ENCODE data around the gene ANAPC10. TPM values are rescaled to one million over a fixed set of nuclear protein-coding genes. Genes with fewer than 3 reads are reported as not detected.

Gene ANAPC10
- total and polyA plus RNA-seq, 5 donors, result 14.7 to 21.0 (median 17.5) TPM

DNA sequence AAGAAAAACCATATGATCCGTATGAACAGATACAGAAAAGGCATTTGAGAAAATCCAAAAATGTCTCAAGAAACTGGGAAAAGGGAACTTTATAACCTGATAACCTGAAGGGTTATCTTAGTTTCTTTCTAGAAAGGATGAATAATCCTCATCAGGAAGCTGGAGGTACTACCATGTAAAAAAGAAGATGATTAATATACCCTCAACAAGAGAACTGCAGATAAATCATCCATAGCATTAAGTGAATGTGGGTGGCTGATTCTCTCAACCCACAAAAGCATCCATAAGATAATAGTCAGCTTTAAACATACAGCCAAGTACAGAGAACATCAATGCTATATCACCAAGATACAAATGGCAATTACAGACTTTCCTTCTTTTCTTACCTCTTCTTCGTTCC, 26.4 kb downstream of the ANAPC10 start:
- 94% methylated on average over 2 of the region's 2 CpGs for WGBS
- Histone ChIP-seq H3K4me3 (ENCODE audit: low read length) (no peak overlapping the region), H3K27ac (ENCODE audit: low read length) (no peak overlapping the region), H3K4me1 (ENCODE audit: control insufficient read depth, insufficient read depth, low read length) (no peaks in the 10 kb centered on the region), H3K9me3 (ENCODE audit: control insufficient read depth, low read length) (no peaks in the 10 kb centered on the region), H3K27me3 (ENCODE audit: control insufficient read depth, insufficient read depth) (no peaks in the 10 kb centered on the region)
- no peak for DNase-seq
- intact Hi-C loops (cut with DNase I), result no loop called here
- ATAC-seq, result no peak

DNA sequence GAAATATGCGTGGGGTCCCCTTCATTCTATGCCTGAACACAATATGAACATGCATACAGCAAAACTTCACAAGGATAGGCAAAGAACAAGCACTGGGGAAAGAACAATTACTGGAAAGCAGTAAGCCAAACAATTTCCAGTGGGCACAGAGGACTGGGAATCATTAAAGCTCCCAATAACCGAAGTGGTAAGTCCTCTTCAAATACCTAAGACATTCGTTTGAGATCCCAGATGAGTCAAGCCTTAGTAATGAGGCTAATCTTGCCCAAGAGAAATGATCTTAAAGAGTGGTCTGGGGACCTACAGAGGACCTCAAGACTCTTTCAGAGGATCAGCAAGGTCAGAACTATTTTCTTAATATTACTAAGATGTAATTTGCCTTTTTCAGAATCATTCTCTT, 28.6 kb downstream of the ANAPC10 start:
- H3K27me3 ChIP-seq (ENCODE audit: control insufficient read depth, insufficient read depth), result no peaks in the 10 kb centered on the region
- 87% methylated on average over 3 of the region's 3 CpGs for WGBS
- no peak overlapping the region for H3K27ac ChIP-seq (ENCODE audit: low read length)
- DNase-seq (no peak), ATAC-seq (no peak)
- no peak overlapping the region for H3K4me3 ChIP-seq (ENCODE audit: low read length)
- no peaks in the 10 kb centered on the region for H3K9me3 ChIP-seq (ENCODE audit: control insufficient read depth, low read length)
- no peaks in the 10 kb centered on the region for H3K4me1 ChIP-seq (ENCODE audit: control insufficient read depth, insufficient read depth, low read length)
- intact Hi-C loops (cut with DNase I), result loop anchor here in 2 of 4 donors (10.0 kb wide), 1 partner anchor 895 kb away; no protein-coding TSS in a partner anchor

DNA sequence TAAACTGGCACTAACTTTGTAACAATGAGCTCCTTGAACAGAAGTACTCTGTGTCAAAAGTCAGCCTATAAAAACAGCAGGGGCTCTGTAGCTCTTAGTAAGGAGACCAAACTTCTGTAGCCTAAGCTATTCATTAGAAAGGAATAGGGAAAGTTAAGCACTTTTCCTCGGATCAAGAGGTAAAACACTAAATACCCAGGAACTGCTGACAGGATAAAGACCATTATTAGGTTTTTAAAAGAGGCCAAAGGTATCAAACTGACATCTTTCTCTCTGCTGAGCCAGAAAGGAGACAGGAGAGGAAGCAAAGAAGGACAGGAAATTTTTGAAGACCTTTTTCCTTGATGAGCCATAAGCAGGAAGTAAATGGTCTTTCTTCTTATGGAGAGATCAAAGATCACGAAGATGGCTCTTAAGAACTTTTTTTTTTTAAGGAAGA, 31.9 kb downstream of the ANAPC10 start:
- H3K4me3 ChIP-seq (ENCODE audit: low read length), result no peak overlapping the region
- no peak overlapping the region for H3K27ac ChIP-seq (ENCODE audit: low read length)
- 51% methylated on average over 2 of the region's 2 CpGs for WGBS
- intact Hi-C loops (cut with DNase I), result loop anchor here in 2 of 4 donors (10.0 kb wide), 1 partner anchor 891 kb away; no protein-coding TSS in a partner anchor
- H3K4me1 ChIP-seq (ENCODE audit: control insufficient read depth, insufficient read depth, low read length), result no peaks in the 10 kb centered on the region
- no peaks in the 10 kb centered on the region for H3K27me3 ChIP-seq (ENCODE audit: control insufficient read depth, insufficient read depth)
- DNase-seq (no peak), ATAC-seq (no peak)
- no peaks in the 10 kb centered on the region for H3K9me3 ChIP-seq (ENCODE audit: control insufficient read depth, low read length)

DNA sequence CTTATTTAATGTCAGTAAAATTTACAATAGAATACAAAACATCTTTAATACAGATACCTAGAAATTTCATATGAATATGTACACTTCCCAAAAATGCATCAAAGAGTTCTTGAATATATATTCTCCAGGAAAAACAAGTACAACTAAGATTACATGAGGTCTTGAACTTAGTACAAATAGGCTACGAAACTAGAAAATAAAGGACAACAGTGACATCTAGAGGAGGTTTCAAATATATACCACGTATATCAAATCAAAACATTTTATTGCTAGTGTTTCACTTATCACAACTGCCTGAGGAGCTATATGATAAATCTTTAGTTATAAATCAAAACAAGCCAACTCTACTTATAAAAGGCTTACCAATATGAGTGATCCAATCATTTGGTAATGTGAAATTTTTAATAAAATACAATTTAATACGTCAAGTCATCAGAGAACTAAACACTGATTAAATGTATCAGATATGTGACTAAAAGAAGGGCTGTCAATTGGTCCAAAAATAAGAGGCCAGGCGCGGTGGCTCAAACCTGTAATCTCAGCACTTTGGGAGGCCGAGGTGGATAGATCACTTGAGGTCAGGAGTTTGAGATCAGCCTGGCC, 36.6 kb downstream of the ANAPC10 start:
- peak in 1 of 2 donors; percentile 41 for ATAC-seq
- 50% methylated on average over 6 of the region's 6 CpGs for WGBS
- Histone ChIP-seq H3K4me3 (ENCODE audit: low read length) (no peak overlapping the region), H3K27me3 (ENCODE audit: control insufficient read depth, insufficient read depth) (no peaks in the 10 kb centered on the region), H3K27ac (ENCODE audit: low read length) (no peak overlapping the region), H3K4me1 (ENCODE audit: control insufficient read depth, insufficient read depth, low read length) (no peaks in the 10 kb centered on the region), H3K9me3 (ENCODE audit: control insufficient read depth, low read length) (no peaks in the 10 kb centered on the region)
- DNase-seq, result no peak
- intact Hi-C loops (cut with DNase I), result loop anchor here in 2 of 4 donors (10.0 kb wide), 1 partner anchor 887 kb away; no protein-coding TSS in a partner anchor

DNA sequence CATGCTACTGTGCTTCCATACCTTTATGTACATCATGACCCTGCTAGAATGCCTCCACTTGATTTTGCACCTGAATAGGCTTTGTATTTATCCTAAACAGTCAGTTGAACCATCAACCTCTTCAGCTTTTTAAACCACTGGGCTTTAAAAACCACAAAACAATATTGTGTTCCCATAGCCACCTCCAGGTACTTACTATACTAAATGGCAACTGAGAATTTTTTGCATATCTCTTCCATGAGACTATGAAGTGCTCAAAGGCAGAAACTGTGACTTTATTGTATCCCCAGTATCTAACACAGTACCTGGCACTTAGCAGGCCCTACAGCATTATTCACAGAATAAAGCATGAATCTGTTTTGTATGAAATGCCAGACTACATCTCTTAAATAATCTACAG, 39.7 kb downstream of the ANAPC10 start:
- H3K9me3 ChIP-seq (ENCODE audit: control insufficient read depth, low read length), result no peaks in the 10 kb centered on the region
- H3K4me1 ChIP-seq (ENCODE audit: control insufficient read depth, insufficient read depth, low read length), result no peaks in the 10 kb centered on the region
- ATAC-seq (no peak), DNase-seq (no peak)
- H3K27ac ChIP-seq (ENCODE audit: low read length), result no peak overlapping the region
- no peak overlapping the region for H3K4me3 ChIP-seq (ENCODE audit: low read length)
- no peaks in the 10 kb centered on the region for H3K27me3 ChIP-seq (ENCODE audit: control insufficient read depth, insufficient read depth)
- intact Hi-C loops (cut with DNase I), result loop anchor here in 1 of 4 donors (10.0 kb wide), 1 partner anchor 883 kb away; no protein-coding TSS in a partner anchor

DNA sequence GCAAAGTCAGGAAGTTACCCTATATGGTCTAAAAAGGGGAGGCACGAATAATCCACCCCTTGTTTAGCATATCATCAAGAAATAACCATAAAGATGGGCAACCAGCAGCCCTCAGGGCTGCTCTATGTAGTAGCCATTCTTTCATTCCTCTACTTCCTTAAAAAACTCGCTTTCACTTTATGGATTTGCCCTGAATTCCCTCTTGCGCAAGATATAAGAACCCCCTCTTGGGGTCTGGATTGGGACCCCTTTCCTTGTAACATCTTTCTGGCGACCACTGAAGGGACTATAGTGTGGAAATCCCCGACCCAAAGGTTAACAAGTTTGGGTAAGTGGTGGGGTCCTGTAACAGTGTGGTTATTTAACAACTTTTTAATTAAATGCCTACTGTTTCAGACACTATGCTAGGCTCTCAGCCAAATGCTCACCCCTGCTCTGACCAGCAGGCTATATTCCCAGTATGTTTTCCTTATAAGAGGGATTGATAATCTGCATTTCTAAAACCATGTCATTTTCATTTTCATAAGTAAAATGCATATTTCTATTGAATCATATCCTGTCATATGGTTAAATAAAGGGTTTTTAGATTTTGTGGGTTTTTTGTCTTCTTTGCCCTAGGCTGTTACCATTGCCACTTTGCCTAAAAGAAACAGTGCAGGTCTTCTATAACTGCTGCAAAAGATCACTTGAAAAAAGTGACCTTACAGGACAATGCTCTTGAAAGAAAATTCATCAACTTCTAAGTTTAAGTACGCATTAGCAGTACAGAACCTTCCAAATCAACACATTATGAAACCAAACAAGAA, 41.5 kb downstream of the ANAPC10 start:
- intact Hi-C loops (cut with DNase I), result loop anchor here in 1 of 4 donors (10.0 kb wide), 1 partner anchor 882 kb away; no protein-coding TSS in a partner anchor
- 93% methylated on average over 6 of the region's 6 CpGs for WGBS

DNA sequence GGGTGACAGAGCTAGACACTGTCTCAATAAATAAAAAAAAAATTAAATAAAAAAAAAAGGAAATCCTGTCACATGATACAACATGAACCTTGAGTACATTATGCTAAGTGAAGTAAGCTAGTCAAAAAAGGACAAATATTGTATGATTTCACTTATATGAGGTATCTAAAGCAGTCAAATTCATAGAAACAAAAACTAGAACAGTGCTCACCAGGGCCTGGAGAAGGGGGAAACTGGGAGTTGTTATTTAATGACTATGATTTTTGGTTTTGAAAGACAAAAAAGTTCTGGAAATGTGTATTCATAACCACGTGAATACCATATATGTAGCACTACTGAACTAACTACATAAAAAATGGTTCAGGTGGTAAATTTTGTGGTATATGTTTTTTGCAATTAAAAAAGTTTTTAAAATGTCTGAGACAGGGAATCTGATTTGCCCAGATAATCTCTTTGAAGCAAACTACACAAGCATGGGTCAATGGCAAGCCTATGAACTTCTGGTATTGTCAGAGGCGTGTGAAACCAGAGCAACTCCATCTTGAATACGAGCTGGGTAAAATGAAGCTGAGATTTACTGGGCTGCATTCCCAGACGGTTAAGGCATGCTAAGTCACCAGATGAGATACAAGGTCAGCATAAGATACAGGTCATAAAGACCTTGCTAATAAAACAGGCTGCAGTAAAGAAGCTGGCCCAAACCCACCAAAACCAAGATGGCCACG, 42.3 kb downstream of the ANAPC10 start:
- Histone ChIP-seq H3K27ac (ENCODE audit: low read length) (no peak overlapping the region), H3K4me1 (ENCODE audit: control insufficient read depth, insufficient read depth, low read length) (no peaks in the 10 kb centered on the region), H3K27me3 (ENCODE audit: control insufficient read depth, insufficient read depth) (no peaks in the 10 kb centered on the region), H3K9me3 (ENCODE audit: control insufficient read depth, low read length) (no peaks in the 10 kb centered on the region), H3K4me3 (ENCODE audit: low read length) (no peak overlapping the region)
- no peak for ATAC-seq
- intact Hi-C loops (cut with DNase I), result loop anchor here in 1 of 4 donors (10.0 kb wide), 1 partner anchor 881 kb away; no protein-coding TSS in a partner anchor
- WGBS, result 93% methylated on average over 5 of the region's 5 CpGs
- DNase-seq, result no peak

More for the DNA sequence above, 41.5 kb downstream of the ANAPC10 start:
- ATAC-seq (no peak), DNase-seq (no peak)
- H3K4me1 ChIP-seq (ENCODE audit: control insufficient read depth, insufficient read depth, low read length), result no peaks in the 10 kb centered on the region
- no peaks in the 10 kb centered on the region for H3K27me3 ChIP-seq (ENCODE audit: control insufficient read depth, insufficient read depth)
- H3K4me3 ChIP-seq (ENCODE audit: low read length), result no peak overlapping the region
- H3K9me3 ChIP-seq (ENCODE audit: control insufficient read depth, low read length), result no peaks in the 10 kb centered on the region
- no peak overlapping the region for H3K27ac ChIP-seq (ENCODE audit: low read length)

DNA sequence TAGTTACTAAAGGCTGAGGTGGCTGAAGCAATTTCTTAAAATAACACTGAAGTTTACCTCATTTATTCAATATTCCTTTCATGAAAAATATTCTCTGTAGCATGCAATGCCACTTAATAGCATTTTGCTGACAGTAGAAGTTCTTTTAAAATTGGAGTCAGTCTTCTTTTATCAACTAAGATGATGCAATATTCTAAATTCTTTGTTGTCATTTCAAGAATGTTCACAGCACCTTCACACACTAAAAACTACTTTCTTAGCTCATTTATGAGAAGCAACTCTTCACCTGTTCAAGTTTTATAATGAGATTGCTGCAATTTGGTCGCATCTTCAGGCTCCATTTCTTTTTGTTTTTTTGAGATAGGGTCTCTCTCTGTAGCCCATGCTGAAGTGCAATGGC, 48.8 kb downstream of the ANAPC10 start:
- ATAC-seq (no peak), DNase-seq (no peak)
- 89% methylated on average over 1 of the region's 1 CpG for WGBS
- Histone ChIP-seq H3K27me3 (ENCODE audit: control insufficient read depth, insufficient read depth) (no peaks in the 10 kb centered on the region), H3K4me1 (ENCODE audit: control insufficient read depth, insufficient read depth, low read length) (no peaks in the 10 kb centered on the region), H3K27ac (ENCODE audit: low read length) (no peak overlapping the region), H3K9me3 (ENCODE audit: control insufficient read depth, low read length) (no peaks in the 10 kb centered on the region), H3K4me3 (ENCODE audit: low read length) (no peak overlapping the region)
- intact Hi-C loops (cut with DNase I), result no loop called here

DNA sequence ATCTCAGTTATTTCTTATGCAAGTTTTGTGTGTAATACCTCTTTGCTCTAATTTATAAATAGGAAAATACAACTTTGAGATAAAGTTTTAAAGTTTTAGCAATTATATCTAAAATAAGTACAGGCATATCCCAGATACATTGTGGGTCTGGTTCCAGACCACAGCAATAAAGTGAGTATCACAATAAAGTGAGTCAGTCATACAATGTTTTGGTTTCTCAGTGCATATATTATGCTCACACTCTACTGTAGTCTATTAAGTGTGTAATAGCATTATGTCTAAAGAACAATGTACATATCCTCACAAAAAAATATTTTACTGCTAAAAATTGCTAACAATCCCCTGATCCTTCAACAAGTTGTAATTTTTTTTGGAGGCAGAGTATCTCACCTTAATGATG, 49.2 kb downstream of the ANAPC10 start:
- no peak overlapping the region for H3K4me3 ChIP-seq (ENCODE audit: low read length)
- intact Hi-C loops (cut with DNase I), result no loop called here
- DNase-seq (no peak), ATAC-seq (no peak)
- H3K27me3 ChIP-seq (ENCODE audit: control insufficient read depth, insufficient read depth), result no peaks in the 10 kb centered on the region
- H3K4me1 ChIP-seq (ENCODE audit: control insufficient read depth, insufficient read depth, low read length), result no peaks in the 10 kb centered on the region
- H3K27ac ChIP-seq (ENCODE audit: low read length), result no peak overlapping the region
- no peaks in the 10 kb centered on the region for H3K9me3 ChIP-seq (ENCODE audit: control insufficient read depth, low read length)

DNA sequence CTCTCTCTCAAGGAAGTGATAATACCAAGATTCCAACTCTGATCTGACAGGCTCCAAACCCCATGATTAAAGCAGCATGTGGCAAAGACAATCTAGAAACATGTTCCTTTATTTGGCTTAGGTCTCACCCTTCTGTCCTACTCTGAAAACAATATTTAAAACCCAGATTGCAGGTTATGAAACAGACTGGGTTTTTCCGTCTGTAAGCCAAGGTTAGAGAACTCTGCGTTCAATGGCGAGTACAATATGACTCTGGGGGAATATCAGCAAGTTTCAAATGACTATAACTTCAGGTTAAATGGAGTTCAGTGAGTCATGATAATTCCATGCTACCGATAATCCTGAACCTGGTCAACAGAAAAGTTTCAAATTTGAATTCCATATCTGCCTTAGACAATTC, 50.8 kb downstream of the ANAPC10 start:
- DNase-seq (no peak), ATAC-seq (no peak)
- Histone ChIP-seq H3K4me3 (ENCODE audit: low read length) (no peak overlapping the region), H3K27ac (ENCODE audit: low read length) (no peak overlapping the region), H3K27me3 (ENCODE audit: control insufficient read depth, insufficient read depth) (no peaks in the 10 kb centered on the region), H3K9me3 (ENCODE audit: control insufficient read depth, low read length) (no peaks in the 10 kb centered on the region), H3K4me1 (ENCODE audit: control insufficient read depth, insufficient read depth, low read length) (no peaks in the 10 kb centered on the region)
- intact Hi-C loops (cut with DNase I), result no loop called here
- 86% methylated on average over 4 of the region's 4 CpGs for WGBS

DNA sequence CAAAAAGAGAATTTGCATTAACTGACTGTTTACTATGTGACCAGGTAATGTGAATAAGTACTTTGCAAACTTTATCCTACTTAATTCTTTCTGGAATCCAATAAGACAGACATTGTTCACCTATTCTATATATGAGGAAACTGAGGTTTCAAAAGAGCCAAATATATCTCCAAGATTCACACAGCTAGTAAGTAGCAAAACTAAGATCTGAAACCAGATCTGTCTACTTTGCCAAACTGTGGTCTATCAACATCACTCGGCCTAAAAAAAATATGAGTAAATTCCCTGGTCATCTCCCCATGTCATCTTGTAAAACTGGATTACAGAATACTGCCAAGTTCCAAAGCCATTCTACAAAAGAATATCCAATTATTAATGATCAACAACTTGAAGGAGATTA, 52.8 kb downstream of the ANAPC10 start:
- Histone ChIP-seq H3K4me1 (ENCODE audit: control insufficient read depth, insufficient read depth, low read length) (peaks cover 1% of the 10 kb centered on the region), H3K4me3 (ENCODE audit: low read length) (no peak overlapping the region), H3K27ac (ENCODE audit: low read length) (no peak overlapping the region), H3K27me3 (ENCODE audit: control insufficient read depth, insufficient read depth) (no peaks in the 10 kb centered on the region), H3K9me3 (ENCODE audit: control insufficient read depth, low read length) (no peaks in the 10 kb centered on the region)
- intact Hi-C loops (cut with DNase I), result no loop called here
- DNase-seq (no peak), ATAC-seq (no peak)
- 83% methylated on average over 1 of the region's 1 CpG for WGBS
